HG03342 (cell line): ENCODE results near the gene DCDC2B.
"Not testable (repeated sequence)": the region's sequence is repeated elsewhere in the genome, so short reads cannot be mapped to it uniquely, and the experiment has no call there.

ENCODE experiments used
- ATAC-seq: cut with Tn5 transposase; IDR thresholded peaks from one replicate; pipeline ENCODE4 v1.9.1; 2021; ENCODE audit warnings: mild to moderate bottlenecking, moderate library complexity; ENCODE audit not compliant: unreplicated experiment

Gene DCDC2B

DNA sequence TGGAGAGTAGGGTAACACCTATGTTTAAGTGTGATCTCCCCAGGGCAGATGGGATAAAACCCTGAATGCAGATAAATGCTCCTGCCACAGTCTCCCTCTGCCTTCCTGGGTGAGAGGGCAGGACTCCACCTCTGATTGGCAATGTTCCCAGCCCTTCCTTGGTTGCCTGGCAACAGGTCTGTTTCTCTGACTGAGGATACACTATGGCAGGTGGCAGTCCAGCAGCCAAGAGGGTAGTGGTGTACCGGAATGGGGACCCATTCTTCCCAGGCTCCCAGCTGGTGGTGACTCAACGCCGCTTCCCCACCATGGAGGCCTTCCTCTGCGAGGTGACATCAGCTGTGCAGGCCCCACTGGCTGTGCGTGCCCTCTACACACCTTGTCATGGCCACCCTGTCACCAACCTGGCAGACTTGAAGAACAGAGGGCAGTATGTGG is at the start of gene DCDC2B:
Gene DCDC2B, plus strand, starts transcription at position 199 of the 438 bp plus-strand sequence. Its CDS starts 5 bp downstream, at position 204.
- ATAC-seq = no peak

GRCh38 chr1:32159189-32159588 is 49.7 kb upstream of the DCDC2B start:
- ATAC-seq = no peak

DNA sequence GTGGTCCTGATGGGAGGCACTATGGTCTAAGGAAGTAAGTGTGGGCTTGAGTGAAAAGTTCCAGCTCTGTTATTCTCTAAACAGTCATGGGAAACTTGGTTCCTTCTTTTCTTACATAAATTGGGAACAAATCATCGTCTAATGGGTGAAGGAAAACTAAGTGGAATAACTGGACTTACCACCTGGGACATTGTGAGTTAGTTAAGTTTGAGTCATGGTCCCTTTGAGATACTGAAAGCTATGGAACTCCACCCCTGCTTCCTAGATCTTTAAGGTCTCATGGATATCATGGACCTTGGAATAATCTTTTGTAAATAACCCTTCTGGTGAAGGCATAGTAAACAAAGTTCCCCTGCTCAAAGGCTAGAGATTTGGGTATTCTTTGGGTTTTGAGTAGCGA is 45.5 kb upstream of the DCDC2B start:
- ATAC-seq = no peak

DNA sequence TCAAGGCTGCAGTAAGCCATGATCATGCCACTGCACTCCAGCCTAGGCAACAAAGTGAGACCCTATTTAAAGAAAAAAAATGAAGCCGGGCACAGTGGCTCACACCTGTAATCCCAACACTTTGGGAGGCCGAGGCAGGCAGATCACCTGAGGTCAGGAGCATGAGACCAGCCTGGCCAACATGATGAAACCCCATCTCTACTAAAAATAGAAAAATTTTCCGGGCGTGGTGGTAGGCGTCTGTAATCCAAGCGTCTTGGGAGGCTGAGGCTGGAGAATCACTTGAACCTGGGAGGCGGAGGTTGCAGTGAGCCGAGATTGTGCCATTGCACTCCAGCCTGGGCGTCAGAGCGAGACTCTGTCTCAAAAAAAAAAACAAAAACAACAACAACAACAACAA is 43.3 kb upstream of the DCDC2B start:
- not testable (repeated sequence) for ATAC-seq

- no peak for ATAC-seq
These were observed 37.9 kb upstream of the DCDC2B start for GRCh38 chr1:32170991-32171390.

DNA sequence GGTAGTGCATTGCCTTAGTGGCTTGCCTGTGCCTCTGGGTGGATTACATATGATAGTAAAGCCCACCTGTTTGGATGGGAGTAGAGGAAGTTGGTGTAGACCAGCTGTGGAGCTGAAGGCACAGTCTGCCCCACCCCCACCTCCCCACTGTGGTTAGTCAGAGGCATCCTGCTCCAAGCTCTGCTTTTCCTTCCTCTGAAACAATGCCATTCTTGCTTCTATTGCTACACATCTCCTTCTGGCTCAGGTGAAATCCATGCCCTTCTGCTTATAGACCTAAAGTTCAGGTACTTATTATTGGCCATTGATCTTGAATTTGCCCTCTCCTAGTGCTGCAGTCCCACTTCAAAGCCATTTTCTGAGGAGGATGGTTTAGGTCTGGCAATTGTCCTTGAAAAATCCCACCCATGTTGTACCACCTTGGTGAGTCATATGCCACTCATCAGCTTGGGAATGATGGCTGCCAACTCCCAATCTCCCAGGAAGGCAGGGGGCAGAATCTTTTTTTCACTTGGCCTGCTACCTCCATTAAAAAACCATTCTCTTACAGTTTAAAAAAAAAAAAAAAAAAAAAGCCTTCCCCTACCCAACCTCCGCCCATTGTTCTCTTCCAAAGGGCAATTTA is 36.2 kb upstream of the DCDC2B start:
- ATAC-seq = no peak

GRCh38 chr1:32178380-32179192 is 30.3 kb upstream of the DCDC2B start:
- ATAC-seq = no peak

DNA sequence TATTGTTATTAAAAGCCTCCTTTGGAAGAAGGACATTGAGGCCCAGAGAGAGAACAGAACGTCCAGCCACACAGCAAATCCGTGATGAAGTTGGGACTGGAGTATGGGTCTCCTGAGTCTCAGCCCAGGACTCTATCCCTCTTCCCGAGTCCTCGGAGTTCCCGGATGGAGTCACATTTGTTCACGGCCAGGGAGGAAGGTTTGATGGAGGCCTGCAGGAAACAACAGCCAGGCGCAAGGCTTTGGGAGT is 29.8 kb upstream of the DCDC2B start:
- ATAC-seq = no peak

GRCh38 chr1:32179443-32180185 is 29.3 kb upstream of the DCDC2B start, which contains the start of gene TXLNA:
TXLNA (plus strand) TSS chr1:32179675; CDS start chr1:32180346, 671 bp downstream.
- peak; percentile 80 for ATAC-seq

DNA sequence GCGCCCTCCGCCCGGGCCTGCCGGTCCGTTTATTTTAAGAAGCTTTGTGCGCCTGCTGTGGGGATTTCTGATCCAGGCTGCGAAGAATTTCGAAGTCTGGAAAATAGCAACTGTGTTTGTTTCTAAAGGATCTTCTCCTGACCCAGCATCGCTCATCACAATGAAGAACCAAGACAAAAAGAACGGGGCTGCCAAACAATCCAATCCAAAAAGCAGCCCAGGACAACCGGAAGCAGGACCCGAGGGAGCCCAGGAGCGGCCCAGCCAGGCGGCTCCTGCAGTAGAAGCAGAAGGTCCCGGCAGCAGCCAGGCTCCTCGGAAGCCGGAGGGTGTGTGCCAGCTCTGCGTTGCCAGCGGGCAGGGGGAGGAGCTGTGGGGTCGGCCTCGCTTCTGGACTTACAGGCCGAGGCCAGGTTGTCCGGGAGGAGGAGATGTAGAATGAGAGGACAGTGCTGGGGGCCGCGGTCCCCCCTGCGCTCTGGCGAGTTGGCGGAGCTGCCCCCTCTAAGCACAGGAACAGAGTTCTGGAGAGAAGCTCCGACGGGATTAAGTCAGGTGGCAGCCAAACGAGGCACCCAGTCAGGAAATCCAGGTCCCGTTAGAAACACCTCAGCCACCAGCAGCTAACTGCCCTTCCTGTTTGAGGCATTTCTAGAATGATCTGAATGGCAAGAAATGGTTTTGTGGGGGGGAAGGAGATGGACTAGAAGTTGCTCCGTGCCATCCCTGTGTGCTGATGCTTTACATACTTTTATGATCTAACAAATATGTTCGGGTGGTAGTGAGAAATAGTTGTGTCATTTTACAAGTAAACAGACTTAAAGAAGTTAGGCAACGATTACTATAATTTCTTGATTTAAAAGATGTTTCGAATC is 28.5 kb upstream of the DCDC2B start:
- ATAC-seq = no peak

- ATAC-seq = no peak
These were observed 27.8 kb upstream of the DCDC2B start for GRCh38 chr1:32181065-32181464.

DNA sequence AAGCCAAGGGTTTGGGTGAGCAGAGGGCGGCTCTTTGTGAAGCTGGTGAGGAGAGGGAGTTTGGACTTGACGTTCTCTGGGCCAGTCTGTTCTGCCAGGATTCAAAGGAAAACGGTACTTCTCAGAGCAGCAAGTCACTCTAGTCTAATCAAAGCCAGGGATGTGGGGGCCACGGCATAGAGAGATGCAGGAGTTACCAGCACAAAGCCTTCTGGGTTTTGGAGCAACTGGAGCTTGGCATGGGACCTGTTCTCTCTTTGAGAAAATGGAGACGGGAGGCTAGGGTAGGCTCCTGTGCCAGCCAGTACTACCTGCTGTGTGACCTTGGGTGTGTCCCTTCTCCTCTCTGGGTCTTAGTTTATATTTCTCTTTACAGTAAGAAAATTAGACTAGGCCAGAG is 27.3 kb upstream of the DCDC2B start:
- no peak for ATAC-seq

GRCh38 chr1:32182060-32182459 is 26.8 kb upstream of the DCDC2B start:
- ATAC-seq = no peak

DNA sequence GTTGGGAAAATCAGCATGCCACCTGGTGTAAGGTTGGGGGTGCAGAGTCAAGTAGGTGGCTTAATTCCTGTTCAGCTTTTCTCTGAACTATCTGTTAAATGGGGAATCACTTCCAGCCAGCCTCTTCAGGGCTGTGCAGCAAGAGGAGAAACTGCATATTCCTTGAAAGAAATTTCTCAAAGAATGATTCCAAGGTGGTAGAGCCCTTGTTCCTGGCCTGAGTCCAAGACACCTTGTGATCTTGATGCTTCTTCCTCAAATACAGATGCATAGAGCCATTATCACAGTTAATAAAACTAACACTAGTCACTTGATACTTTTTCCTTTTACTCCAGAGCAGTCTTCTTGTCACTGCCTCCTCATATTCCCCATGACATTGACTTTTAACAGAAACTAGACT is 24.2 kb upstream of the DCDC2B start:
- no peak for ATAC-seq

DNA sequence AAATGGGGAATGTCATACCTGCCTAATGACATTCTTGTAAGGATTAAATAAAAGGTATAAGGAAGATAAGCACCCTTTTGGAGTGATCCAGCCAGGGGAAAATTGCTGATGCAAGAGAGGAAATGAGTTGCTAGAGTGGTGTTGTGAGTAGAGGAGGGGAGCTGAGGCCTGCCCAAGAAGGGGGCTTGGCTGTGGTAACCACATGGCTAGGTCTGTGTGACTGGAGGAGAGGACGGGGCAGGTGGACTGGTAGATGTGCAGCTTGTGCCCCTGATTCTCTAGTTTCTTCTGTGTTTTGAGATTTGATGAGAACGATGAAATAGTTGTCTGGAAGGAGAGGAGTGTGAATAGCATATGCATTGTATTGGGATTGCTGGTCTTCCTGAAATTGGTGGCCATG is 22.8 kb upstream of the DCDC2B start:
- no peak for ATAC-seq

DNA sequence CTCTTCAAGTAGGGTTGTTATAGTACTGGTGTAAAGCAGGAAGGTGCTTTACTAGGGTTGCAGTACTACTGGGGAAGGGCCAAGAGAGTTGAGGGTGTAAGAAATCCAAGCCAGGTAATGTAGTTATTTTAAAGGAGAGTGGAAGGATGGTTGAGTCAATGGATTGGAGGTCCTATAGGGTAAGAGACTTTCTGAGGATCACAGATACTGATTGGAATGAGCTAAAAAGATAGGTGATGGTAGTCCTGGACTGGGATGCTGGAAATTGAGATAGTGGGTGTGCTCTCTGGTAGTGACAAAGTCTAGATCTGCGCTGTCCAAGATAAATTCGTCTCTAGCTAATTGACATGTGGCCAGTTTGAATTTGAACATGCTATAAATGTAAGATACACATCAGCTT is 22.4 kb upstream of the DCDC2B start:
- no peak for ATAC-seq

- no peak for ATAC-seq
These were observed 21.0 kb upstream of the DCDC2B start for GRCh38 chr1:32187850-32188249.

DNA sequence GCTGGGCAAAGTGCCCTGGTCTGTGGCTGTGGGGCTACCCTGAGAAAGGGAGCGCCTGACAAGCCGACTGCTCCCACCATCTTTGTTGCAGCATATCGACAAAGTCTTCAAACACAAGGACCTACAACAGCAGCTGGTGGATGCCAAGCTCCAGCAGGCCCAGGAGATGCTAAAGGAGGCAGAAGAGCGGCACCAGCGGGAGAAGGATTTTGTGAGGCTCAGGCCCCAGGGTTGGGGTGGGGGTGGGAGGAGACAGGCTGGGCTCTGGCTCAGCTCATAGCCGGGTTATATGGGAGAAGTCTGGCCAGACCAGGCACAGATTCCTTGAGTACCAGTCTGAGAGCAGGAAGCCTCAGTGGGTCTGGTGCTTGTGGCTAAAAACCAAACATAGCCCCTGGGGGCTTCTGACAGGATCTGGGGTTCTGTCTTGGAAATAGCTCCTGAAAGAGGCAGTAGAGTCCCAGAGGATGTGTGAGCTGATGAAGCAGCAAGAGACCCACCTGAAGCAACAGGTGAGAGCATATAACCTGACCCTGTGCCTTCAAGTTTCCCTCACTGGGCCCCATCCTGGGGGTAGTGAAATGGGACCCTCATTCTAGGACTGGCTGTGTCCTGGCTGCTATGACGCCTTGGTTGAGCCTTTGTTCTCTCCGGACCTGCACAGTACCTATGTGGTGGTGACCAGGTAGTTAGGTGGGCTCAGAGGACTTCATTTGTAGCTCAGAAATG is 16.5 kb upstream of the DCDC2B start:
- ATAC-seq = no peak

GRCh38 chr1:32194984-32195383 is 13.9 kb upstream of the DCDC2B start:
- no peak for ATAC-seq

- no peak for ATAC-seq
These were observed 13.4 kb upstream of the DCDC2B start for GRCh38 chr1:32195531-32195930.
